Measurements from ENCODE around the gene ROR1.

GRCh38 chr1:63921802-63922201 is 148.0 kb downstream of the ROR1 start:
- TF ChIP-seq EZH2 (optimal IDR thresholded peaks at IDR 0.05; ENCODE audit: low read depth, low read length) (no peak), CTCF (IDR thresholded peaks at IDR 0.05; ENCODE audit: low read length) (no peak), EZH2phosphoT487 (IDR thresholded peaks at IDR 0.05; ENCODE audit: low read length) (no peak)
